HCT116 (cell line): ENCODE measurements around the gene EPSTI1.

ENCODE experiments used
- CTCF ChIP-seq, 3 experiments: fragments of 200-600 bp in 1 of 3; sonication (generic) in 1 of 3; IDR thresholded peaks in 2 of 3; conservative IDR thresholded peaks in 1 of 3; 2 replicates each; pipeline ENCODE4 v1.5.1; 2012 to 2017; ENCODE audit warnings: low read depth in 2 of 3, low read length in 2 of 3, antibody characterized with exemption in 1 of 3, borderline replicate concordance in 1 of 3, control low read depth in 1 of 3, mild to moderate bottlenecking in 1 of 3, mixed read lengths in 1 of 3, mixed run types in 1 of 3, moderate library complexity in 1 of 3; ENCODE audit not compliant: insufficient read depth in 1 of 3
- EZH2 ChIP-seq: fragments of 200-600 bp; sonication (generic); IDR thresholded peaks from 2 replicates; pipeline ENCODE4 v1.6.1; 2017; ENCODE audit warnings: antibody characterized with exemption, mixed run types
- EZH2phosphoT487 ChIP-seq: fragments of 200-600 bp; IDR thresholded peaks from 2 replicates; pipeline ENCODE4 v1.6.1; 2018; ENCODE audit warnings: antibody characterized with exemption, borderline replicate concordance
- POLR2AphosphoS5 ChIP-seq: IDR thresholded peaks from 2 replicates; pipeline ENCODE4 v1.6.1; 2011; ENCODE audit warnings: mild to moderate bottlenecking, low read depth, low read length, moderate library complexity
- RAD21 ChIP-seq: IDR thresholded peaks from 2 replicates; pipeline ENCODE4 v1.6.1; 2012; ENCODE audit warnings: low read depth, mild to moderate bottlenecking
- ZFX ChIP-seq: fragments of 450-650 bp; IDR thresholded peaks from 2 replicates; pipeline ENCODE4 v1.6.1; 2017
- ZNF274 ChIP-seq: fragments of 200-500 bp; sonication (Bioruptor generic); IDR thresholded peaks from 2 replicates; pipeline ENCODE4 v1.6.1; 2014; ENCODE audit warnings: mild to moderate bottlenecking, low read depth, low read length, inconsistent platforms
- TF ChIP-seq, protein P1 (sequence below): IDR thresholded peaks from 2 replicates; pipeline ENCODE4 v1.6.1; 2012

- TF ChIP-seq CTCF (IDR thresholded peaks at IDR 0.05 in 2 of 3, conservative IDR thresholded peaks at IDR 0.05 in 1 of 3; ENCODE audit: borderline replicate concordance in 1 of 3, insufficient read depth in 1 of 3, low read depth in 2 of 3, low read length in 2 of 3), result no peak
- no peak for TF ChIP-seq RAD21
- no peak for TF ChIP-seq POLR2AphosphoS5
- no peak for TF ChIP-seq EZH2
- TF ChIP-seq ZNF274, result no peak
- no peak for TF ChIP-seq ZFX
- TF ChIP-seq, protein P1, sequence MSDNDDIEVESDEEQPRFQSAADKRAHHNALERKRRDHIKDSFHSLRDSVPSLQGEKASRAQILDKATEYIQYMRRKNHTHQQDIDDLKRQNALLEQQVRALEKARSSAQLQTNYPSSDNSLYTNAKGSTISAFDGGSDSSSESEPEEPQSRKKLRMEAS, result no peak
- TF ChIP-seq EZH2phosphoT487, result no peak
Measured at GRCh38 chr13:43002021-43002420, 10.0 kb upstream of the EPSTI1 start.
